Measurements from ENCODE around the gene CDK5RAP3.
"Not testable (repeated sequence)": the region's sequence is repeated elsewhere in the genome, so short reads cannot be mapped to it uniquely, and the experiment has no call there.

CDK5RAP3 gene

GRCh38 chr17:48013876-48014594 lies 43.1 kb downstream of the CDK5RAP3 start:
- DNase-seq (ENCODE audit: low read depth) = no peak
- no peak overlapping the region for H3K4me3 ChIP-seq (ENCODE audit: low read depth, low read length)

GRCh38 chr17:48014595-48015111 lies 43.7 kb downstream of the CDK5RAP3 start:
- DNase-seq (ENCODE audit: low read depth) = no peak
- no peak overlapping the region for H3K4me3 ChIP-seq (ENCODE audit: low read depth, low read length)

- H3K4me3 ChIP-seq (ENCODE audit: low read depth, low read length) = no peak overlapping the region
- no peak for DNase-seq (ENCODE audit: low read depth)
Measured at GRCh38 chr17:48016112-48016511, 45.2 kb downstream of the CDK5RAP3 start.

DNA sequence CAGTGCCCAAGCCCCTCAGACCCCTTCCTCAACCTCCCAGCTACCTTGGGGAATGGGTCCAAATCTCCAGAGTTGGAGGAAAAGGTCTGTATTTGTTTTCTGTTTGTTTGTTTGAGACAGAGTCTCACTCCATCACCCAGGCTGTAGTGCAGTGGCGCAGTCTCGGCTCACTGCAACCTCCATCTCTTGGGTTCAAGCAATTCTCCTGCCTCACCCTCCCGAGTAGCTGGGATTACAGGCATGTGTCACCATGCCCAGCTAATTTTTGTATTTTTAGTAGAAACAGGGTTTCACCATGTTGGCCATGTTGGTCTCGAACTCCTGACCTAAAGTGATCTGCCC lies 46.9 kb downstream of the CDK5RAP3 start:
- H3K4me3 ChIP-seq (ENCODE audit: low read depth, low read length); DNase-seq (ENCODE audit: low read depth): not testable (repeated sequence)

- no peak for DNase-seq (ENCODE audit: low read depth)
- H3K4me3 ChIP-seq (ENCODE audit: low read depth, low read length) = no peak overlapping the region
Measured at GRCh38 chr17:48021934-48022333, 51.0 kb downstream of the CDK5RAP3 start.

GRCh38 chr17:48022901-48023300 lies 52.0 kb downstream of the CDK5RAP3 start:
- DNase-seq (ENCODE audit: low read depth) = no peak
- no peak overlapping the region for H3K4me3 ChIP-seq (ENCODE audit: low read depth, low read length)

DNA sequence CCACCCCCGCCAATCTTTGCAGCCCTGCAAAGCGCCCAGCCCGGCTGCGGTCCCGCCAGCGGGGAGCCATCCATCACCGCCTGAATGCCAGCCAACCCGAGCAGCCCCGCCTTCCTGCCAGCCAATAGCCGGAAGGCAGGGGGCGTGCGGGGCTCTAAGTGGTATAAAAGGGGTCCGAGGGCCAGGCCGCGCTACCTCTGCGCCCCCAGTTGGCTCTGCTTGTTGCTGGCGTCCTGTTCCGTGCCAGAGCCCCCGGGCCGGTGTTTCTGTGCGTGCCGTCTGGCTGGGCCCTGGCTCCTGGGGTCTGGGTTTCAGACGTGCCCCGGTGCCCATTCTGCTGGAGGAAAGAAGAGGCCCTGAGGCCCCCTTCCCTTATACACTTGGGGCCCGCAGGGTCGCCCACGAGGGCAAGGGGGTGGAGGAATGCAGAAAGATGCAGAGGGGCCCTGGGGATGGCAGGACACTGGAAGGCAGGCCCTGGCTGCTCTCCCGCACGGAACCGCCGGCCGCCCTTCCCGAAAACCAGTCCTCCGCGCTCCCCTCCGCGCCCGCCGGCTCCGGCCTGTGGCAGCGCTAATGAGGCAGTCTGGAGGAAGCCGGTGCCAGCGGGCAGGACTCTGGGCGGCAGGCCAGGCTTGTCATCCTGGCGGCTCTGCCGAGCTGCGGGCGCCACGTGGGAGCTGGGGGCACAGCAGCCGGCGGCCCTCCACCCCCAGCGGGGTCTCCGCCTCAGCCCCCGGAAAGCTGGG lies 52.7 kb downstream of the CDK5RAP3 start:
- peak overlapping the region; percentile 47 for H3K4me3 ChIP-seq (ENCODE audit: low read depth, low read length)
- no peak for DNase-seq (ENCODE audit: low read depth)

DNA sequence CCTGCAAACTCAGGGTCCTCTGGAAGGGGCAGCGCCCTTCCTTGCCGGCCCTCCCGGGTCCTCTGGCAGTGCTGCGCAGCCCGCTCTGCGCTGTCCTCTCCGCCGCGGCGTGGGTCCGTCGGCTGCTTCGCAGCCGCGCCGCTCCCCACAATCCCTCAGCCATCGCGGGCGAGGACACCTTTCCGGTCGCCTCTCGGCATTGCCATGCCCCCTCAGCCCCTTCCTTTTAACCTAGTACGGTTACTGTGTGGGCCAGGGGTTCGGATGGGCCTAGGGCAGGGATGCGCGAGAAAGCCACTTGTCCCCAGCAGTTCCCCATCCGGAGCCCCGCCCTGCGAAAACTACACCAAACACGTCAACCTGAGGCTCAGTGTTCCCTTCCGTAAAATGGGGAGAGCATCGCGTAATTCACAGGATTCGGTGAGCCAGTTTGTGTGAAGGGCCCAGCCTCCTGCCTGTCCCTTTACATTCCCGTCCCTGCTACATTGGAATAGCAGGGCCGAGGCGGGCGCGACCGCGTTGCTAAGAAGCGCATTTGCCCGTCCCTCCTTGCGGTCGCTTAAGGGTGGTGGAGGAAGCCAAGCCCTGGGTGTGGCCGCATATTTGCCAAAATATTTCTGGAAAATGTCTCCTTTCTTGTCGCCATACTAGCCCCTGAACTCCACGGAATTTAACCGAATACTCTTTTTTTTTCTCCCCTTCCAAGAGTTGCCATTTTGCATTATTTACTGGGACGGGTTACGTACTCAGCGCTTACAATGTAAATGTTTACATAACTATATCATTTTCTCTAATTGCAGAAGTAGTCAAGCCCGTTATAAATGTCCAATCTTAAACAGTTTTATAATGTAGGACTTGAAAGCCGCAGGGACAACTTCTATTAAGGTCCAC lies 53.5 kb downstream of the CDK5RAP3 start:
- H3K4me3 ChIP-seq (ENCODE audit: low read depth, low read length) = peak overlapping the region; percentile 47
- DNase-seq (ENCODE audit: low read depth) = no peak

- DNase-seq (ENCODE audit: low read depth) = peak; percentile 83
- peak overlapping the region; percentile 63 for H3K4me3 ChIP-seq (ENCODE audit: low read depth, low read length)
Measured at GRCh38 chr17:48025040-48025903, 54.4 kb downstream of the CDK5RAP3 start.

- peak overlapping the region; percentile 63 for H3K4me3 ChIP-seq (ENCODE audit: low read depth, low read length)
- DNase-seq (ENCODE audit: low read depth) = no peak
Measured at GRCh38 chr17:48025904-48026501, 55.1 kb downstream of the CDK5RAP3 start.

GRCh38 chr17:48026502-48027321 lies 55.8 kb downstream of the CDK5RAP3 start:
- DNase-seq (ENCODE audit: low read depth) = peak; percentile 65
- no peak overlapping the region for H3K4me3 ChIP-seq (ENCODE audit: low read depth, low read length)

GRCh38 chr17:48027322-48027981 lies 56.5 kb downstream of the CDK5RAP3 start:
- no peak overlapping the region for H3K4me3 ChIP-seq (ENCODE audit: low read depth, low read length)
- no peak for DNase-seq (ENCODE audit: low read depth)

DNA sequence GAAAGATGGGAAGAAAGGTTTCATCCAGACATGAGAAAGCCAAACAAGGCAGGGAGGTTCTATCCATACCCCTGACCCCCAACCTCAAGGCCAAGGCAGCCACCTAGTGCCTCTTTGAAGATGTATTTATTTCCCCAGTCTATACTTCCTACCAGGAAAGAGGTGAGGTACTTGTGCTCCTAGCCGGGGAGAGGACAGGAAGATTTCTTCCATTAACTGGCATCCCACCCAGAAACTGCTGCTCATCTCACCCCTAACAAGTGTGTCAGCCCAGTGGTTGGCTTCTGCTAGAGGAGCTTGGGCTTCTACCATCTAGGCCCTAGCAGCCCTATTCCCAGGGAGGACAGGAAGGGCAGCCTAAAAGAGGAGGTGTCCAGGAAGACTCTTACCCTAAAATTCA lies 57.8 kb downstream of the CDK5RAP3 start:
- DNase-seq (ENCODE audit: low read depth) = no peak
- H3K4me3 ChIP-seq (ENCODE audit: low read depth, low read length) = no peak overlapping the region

DNA sequence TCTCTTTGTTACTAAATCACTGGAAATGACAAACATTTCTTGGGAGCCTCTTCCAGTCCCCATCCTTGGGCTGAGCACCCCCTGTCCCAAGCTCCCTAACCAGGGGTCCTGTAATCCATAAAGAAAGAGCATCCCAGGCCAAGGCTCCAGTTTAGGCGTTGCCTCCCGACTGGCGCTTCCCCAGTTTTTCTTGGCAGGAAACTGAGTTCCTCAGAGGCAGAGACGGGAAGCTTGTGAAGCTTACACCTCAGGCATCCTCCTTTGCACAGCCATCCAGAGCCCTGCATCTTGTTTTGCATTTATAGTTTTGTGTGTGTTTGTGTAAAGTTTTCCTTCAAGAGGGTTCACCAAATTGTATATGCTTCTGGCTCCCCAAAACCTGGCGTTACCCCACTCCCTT lies 59.6 kb downstream of the CDK5RAP3 start:
- DNase-seq (ENCODE audit: low read depth) = no peak
- no peak overlapping the region for H3K4me3 ChIP-seq (ENCODE audit: low read depth, low read length)

All from skeletal muscle cell (primary cell).